Endothelial cell (in vitro differentiated cells): Measurements from ENCODE around the gene VPS45. TPM values are rescaled to one million over a fixed set of nuclear protein-coding genes. Genes with fewer than 3 reads are reported as not detected.

Experiments used
- DNase-seq: peaks from one replicate; pipeline ENCODE4 v3.0.0; 2021; ENCODE audit warnings: low spot score
- H3K27ac Mint-ChIP-seq: one replicate; pipeline ENCODE4 v1.8.0; 2021; ENCODE audit warnings: mixed read lengths, inconsistent platforms; ENCODE audit not compliant: unreplicated experiment
- H3K27me3 Mint-ChIP-seq: one replicate; pipeline ENCODE4 v1.8.0; 2021; ENCODE audit warnings: mild to moderate bottlenecking, moderate library complexity, mixed read lengths, inconsistent platforms; ENCODE audit not compliant: unreplicated experiment
- H3K36me3 Mint-ChIP-seq: one replicate; pipeline ENCODE4 v1.8.0; 2021; ENCODE audit warnings: mild to moderate bottlenecking, low read depth, mixed read lengths, inconsistent platforms; ENCODE audit not compliant: unreplicated experiment
- H3K4me1 Mint-ChIP-seq: one replicate; pipeline ENCODE4 v1.8.0; 2021; ENCODE audit warnings: mild to moderate bottlenecking, mixed read lengths, inconsistent platforms; ENCODE audit not compliant: unreplicated experiment
- H3K4me3 Mint-ChIP-seq: one replicate; pipeline ENCODE4 v1.8.0; 2021; ENCODE audit warnings: mild to moderate bottlenecking, mixed read lengths, inconsistent platforms; ENCODE audit not compliant: unreplicated experiment
- H3K9me3 Mint-ChIP-seq: one replicate; pipeline ENCODE4 v1.8.0; 2021; ENCODE audit warnings: mixed read lengths, inconsistent platforms; ENCODE audit not compliant: unreplicated experiment
- CTCF ChIP-seq: fragments of 200-600 bp; sonication (generic); IDR thresholded peaks from one replicate; pipeline ENCODE4 v1.5.0; 2021; ENCODE audit warnings: antibody characterized with exemption; ENCODE audit not compliant: unreplicated experiment
- total RNA-seq: library from RNA; stranded (reverse); fragmentation: NEBNext Ultra II Directional; extraction: Animal tissue kit (Norgen Biotek cat#: 25700); gene quantifications from one replicate; pipeline ENCODE4 v1.2.1, GENCODE V29; 2021; ENCODE audit not compliant: unreplicated experiment

VPS45 gene
- total RNA-seq, 1 donor from 2014 or later, result 32.5 TPM

DNA sequence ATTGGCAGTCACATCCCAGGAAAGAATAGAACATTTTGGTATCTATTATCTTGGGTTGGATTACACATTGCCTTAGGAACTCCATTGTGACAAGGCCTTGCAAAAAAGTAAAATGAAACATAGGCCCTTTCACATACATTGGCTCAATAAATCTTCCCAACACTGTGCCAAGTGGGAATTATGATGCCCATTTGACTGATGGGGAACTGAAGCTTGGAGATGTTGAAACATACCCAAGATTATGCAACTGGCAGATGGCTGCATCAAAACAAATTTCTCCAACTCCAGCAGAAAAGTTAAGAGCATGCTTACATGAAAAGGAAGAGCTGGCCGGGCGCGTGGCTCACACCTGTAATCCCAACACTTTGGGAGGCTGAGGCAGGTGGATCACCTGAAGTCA, 109.0 kb downstream of the VPS45 start:
- Mint-ChIP-seq H3K27me3 (peaks cover 2% of the 10 kb centered on the region), H3K4me3 (no peak overlapping the region), H3K4me1 (no peaks in the 10 kb centered on the region), H3K27ac (no peak overlapping the region), H3K36me3 (no peaks in the 10 kb centered on the region), H3K9me3 (no peaks in the 10 kb centered on the region)
- no peak for TF ChIP-seq CTCF
- no peak for DNase-seq

DNA sequence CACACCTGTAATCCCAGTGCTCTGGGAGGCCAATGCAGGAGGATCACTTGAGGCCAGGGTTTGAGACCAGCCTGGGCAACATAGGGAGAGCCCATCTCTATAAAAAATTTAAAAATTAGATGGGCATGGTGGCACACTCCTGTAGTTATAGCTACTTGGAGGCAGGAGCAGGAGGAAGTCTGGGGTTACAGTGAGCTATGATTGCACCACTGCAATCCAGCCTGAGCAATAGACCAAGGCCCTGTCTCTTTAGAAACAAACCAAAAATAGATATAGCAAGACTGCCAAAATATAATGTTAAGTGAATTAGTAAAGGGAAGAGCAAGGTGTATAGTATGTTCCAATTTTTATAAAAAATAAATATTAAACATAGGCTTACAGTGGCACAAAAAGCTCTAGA, 111.0 kb downstream of the VPS45 start:
- Mint-ChIP-seq H3K4me1 (no peaks in the 10 kb centered on the region), H3K36me3 (no peaks in the 10 kb centered on the region), H3K4me3 (no peak overlapping the region), H3K27ac (no peak overlapping the region), H3K27me3 (no peaks in the 10 kb centered on the region), H3K9me3 (no peaks in the 10 kb centered on the region)
- DNase-seq, result no peak
- no peak for TF ChIP-seq CTCF

GRCh38 chr1:150179867-150180266, 112.3 kb downstream of the VPS45 start:
- Mint-ChIP-seq H3K4me3 (no peak overlapping the region), H3K9me3 (no peaks in the 10 kb centered on the region), H3K27ac (no peak overlapping the region), H3K4me1 (no peaks in the 10 kb centered on the region), H3K36me3 (no peaks in the 10 kb centered on the region), H3K27me3 (no peaks in the 10 kb centered on the region)
- DNase-seq, result no peak
- TF ChIP-seq CTCF, result no peak

DNA sequence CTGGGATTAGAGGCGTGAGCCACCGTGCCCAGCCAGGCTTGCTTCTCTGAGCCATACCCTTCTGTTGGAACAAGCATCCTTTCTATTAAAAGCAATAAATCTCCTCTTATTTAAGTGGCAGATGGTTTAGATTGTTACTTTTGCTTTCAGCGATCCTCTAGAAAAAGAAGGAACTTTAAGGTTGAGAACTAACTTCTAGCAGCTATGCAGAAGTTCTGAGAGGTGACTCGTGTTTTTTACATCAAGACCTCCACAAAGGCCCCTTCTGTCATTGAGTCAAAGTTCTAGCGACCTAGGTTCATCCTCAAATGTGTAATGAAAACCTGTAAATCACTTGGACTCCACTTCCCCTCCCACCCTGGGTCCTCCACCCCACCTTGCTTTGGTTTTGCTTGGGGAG, 112.9 kb downstream of the VPS45 start:
- no peak overlapping the region for H3K4me3 Mint-ChIP-seq
- no peaks in the 10 kb centered on the region for H3K36me3 Mint-ChIP-seq
- H3K9me3 Mint-ChIP-seq, result no peaks in the 10 kb centered on the region
- no peak for TF ChIP-seq CTCF
- H3K27ac Mint-ChIP-seq, result no peak overlapping the region
- H3K27me3 Mint-ChIP-seq, result no peaks in the 10 kb centered on the region
- no peak for DNase-seq
- H3K4me1 Mint-ChIP-seq, result no peaks in the 10 kb centered on the region

DNA sequence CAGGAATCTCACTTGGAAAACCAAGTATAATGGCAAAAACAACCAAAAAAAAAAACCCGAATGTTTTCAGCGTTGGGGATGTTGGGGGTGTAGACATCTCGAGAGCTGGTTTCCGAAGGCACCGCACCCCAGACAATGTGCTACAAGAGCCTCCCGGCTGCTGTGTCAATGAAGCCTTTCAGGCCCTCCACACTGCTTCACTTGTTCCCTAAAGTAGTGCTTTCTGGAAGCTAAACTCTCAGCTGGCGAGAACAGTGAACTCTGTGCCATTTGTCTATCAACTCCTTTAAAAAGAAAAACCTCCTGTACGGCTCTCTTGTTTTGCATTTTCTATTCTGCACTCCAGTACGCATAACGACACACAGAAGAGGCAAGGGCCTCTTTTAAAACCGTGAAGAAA, 114.7 kb downstream of the VPS45 start:
- H3K4me3 Mint-ChIP-seq, result no peak overlapping the region
- H3K36me3 Mint-ChIP-seq, result no peaks in the 10 kb centered on the region
- H3K27me3 Mint-ChIP-seq, result no peaks in the 10 kb centered on the region
- no peak for DNase-seq
- no peak for TF ChIP-seq CTCF
- H3K9me3 Mint-ChIP-seq, result no peaks in the 10 kb centered on the region
- H3K4me1 Mint-ChIP-seq, result no peaks in the 10 kb centered on the region
- no peak overlapping the region for H3K27ac Mint-ChIP-seq
